H1 (cell line): ENCODE results near the gene PLEKHH3. TPM values are rescaled to one million over a fixed set of nuclear protein-coding genes. Genes with fewer than 3 reads are reported as not detected.

Source experiments
- BACH1 ChIP-seq: IDR thresholded peaks from 2 replicates; pipeline ENCODE4 v1.6.1; 2012; ENCODE audit warnings: low read length, improper control_type of control experiment
- HDAC2 ChIP-seq, 2 experiments: fragments of 300-600 bp in 1 of 2; sonication (generic) in 1 of 2; IDR thresholded peaks; 2 replicates each; pipeline ENCODE4 v1.6.1; 2011 to 2012; ENCODE audit warnings: low read depth in 2 of 2, low read length in 2 of 2, mild to moderate bottlenecking in 2 of 2, moderate library complexity in 2 of 2, borderline replicate concordance in 1 of 2, inconsistent platforms in 1 of 2
- KDM4A ChIP-seq: IDR thresholded peaks from one replicate; pipeline ENCODE4 v1.7.1; 2012; ENCODE audit warnings: low read depth, mild to moderate bottlenecking, moderate library complexity, low read length, inconsistent platforms; ENCODE audit not compliant: severe bottlenecking
- MAX ChIP-seq: IDR thresholded peaks from 2 replicates; pipeline ENCODE4 v1.6.1; 2012; ENCODE audit warnings: inconsistent platforms
- NRF1 ChIP-seq: IDR thresholded peaks from 2 replicates; pipeline ENCODE4 v1.6.1; 2011; ENCODE audit warnings: mild to moderate bottlenecking, low read depth, low read length, improper control_type of control experiment
- SP1 ChIP-seq: IDR thresholded peaks from 2 replicates; pipeline ENCODE4 v1.6.1; 2011; ENCODE audit warnings: low read depth, low read length
- SP2 ChIP-seq: IDR thresholded peaks from 2 replicates; pipeline ENCODE4 v1.6.1; 2012; ENCODE audit warnings: mild to moderate bottlenecking, low read length, inconsistent platforms
- SP4 ChIP-seq: IDR thresholded peaks from 2 replicates; pipeline ENCODE4 v1.6.1; 2012; ENCODE audit warnings: low read length, inconsistent platforms
- TAF1 ChIP-seq: IDR thresholded peaks from 2 replicates; pipeline ENCODE4 v1.6.1; 2011; ENCODE audit warnings: mild to moderate bottlenecking, low read depth, low read length
- polyA plus RNA-seq, 7 experiments: library from polyadenylated mRNA; depleted of rRNA in 3 of 7; stranded (reverse) in 5 of 7; unstranded in 2 of 7; fragments of >200 nt in 5 of 7; fragments of 200-250 nt in 2 of 7; gene quantifications; 1 replicate in 5 of 7; 2 replicates in 1 of 7; 4 replicates in 1 of 7; pipeline versions ENCODE4 v1.2.1 to v1.2.3, GENCODE V29; 2011 to 2013; ENCODE audit warnings: missing spikeins in 2 of 7, mixed read lengths in 2 of 7
- total RNA-seq: library from RNA; stranded (reverse); fragmentation: NEBNext Ultra II Directional; extraction: Animal tissue kit (Norgen Biotek cat#: 25700); gene quantifications from 2 replicates; pipeline ENCODE4 v1.2.1, GENCODE V29; 2021

PLEKHH3 gene
- total and polyA plus RNA-seq, 2 of the 8 experiments (the other 6 are each of a cell fraction or from before 2014, with no cell fraction given): 11.1 to 13.5 TPM

GRCh38 chr17:42681976-42682721, 5.4 kb upstream of the PLEKHH3 start, which contains the start of gene CNTNAP1 (continued):
- TF ChIP-seq KDM4A: no peak
- peak; percentile 46 to 95; a peak in 1 of 4 replicates for TF ChIP-seq HDAC2 (IDR thresholded peaks at IDR 0.05; ENCODE audit: borderline replicate concordance in 1 of 2, low read depth in 2 of 2, low read length in 2 of 2)
- TF ChIP-seq BACH1: peak; percentile 56; the same call in 1 of the 2 replicates
- TF ChIP-seq MAX: peak; percentile 72
- no peak for TF ChIP-seq SP1
- TF ChIP-seq SP4: no peak
- no peak for TF ChIP-seq SP2
- TF ChIP-seq TAF1: no peak
- TF ChIP-seq NRF1: peak; percentile 56
